ENCODE results near the gene GTPBP4. TPM values are rescaled to one million over a fixed set of nuclear protein-coding genes. Genes with fewer than 3 reads are reported as not detected.

The GTPBP4 gene
- total and polyA plus RNA-seq, 2 of the 13 experiments (the other 11 are each of a cell fraction or from before 2014, with no cell fraction given) = 24.1 to 85.5 TPM

GRCh38 chr10:1048732-1049424, 60.6 kb downstream of the GTPBP4 start, which contains the start of gene IDI1 (continued):
- TF ChIP-seq ZNF687 (CRISPR knock-in tag; IDR thresholded peaks at IDR 0.05) (peak; percentile 93), DPF2 (CRISPR knock-in tag; IDR thresholded peaks at IDR 0.05; ENCODE audit: borderline replicate concordance, low read depth) (no peak), SRSF1 (optimal IDR thresholded peaks at IDR 0.05; ENCODE audit: low read depth, low read length) (peak; percentile 64), ZNF205 (CRISPR knock-in tag; IDR thresholded peaks at IDR 0.05) (peak; percentile 21; the same call in 1 of the 2 replicates), RXRA (CRISPR knock-in tag; IDR thresholded peaks at IDR 0.05) (peak; percentile 71), MTA3 (CRISPR knock-in tag; IDR thresholded peaks at IDR 0.05) (no peak), ZFP62 (CRISPR knock-in tag; IDR thresholded peaks at IDR 0.05) (no peak), IKZF1 (IDR thresholded peaks at IDR 0.05) (no peak), ZNF121 (CRISPR knock-in tag; IDR thresholded peaks at IDR 0.05) (peak; percentile 17; the same call in 1 of the 2 replicates), ZSCAN22 (CRISPR knock-in tag; IDR thresholded peaks at IDR 0.05) (no peak), ZNF326 (CRISPR knock-in tag; IDR thresholded peaks at IDR 0.05; ENCODE audit: borderline replicate concordance) (no peak; the same call in 1 of the 2 replicates), XRCC5 (optimal IDR thresholded peaks at IDR 0.05; ENCODE audit: low read length) (peak; percentile 14), ZKSCAN1 (IDR thresholded peaks at IDR 0.05; ENCODE audit: low read length) (no peak), RFX5 (IDR thresholded peaks at IDR 0.05; ENCODE audit: low read depth, low read length) (peak; percentile 89), CREB1 (IDR thresholded peaks at IDR 0.05) (peak; percentile 90), CREB1 (CRISPR knock-in tag; IDR thresholded peaks at IDR 0.05) (peak; percentile 89), TGIF2 (CRISPR knock-in tag; IDR thresholded peaks at IDR 0.05) (no peak; the same call in 1 of the 2 replicates), SNRNP70 (IDR thresholded peaks at IDR 0.05; ENCODE audit: low read depth, low read length) (no peak), ZNF256 (CRISPR knock-in tag; conservative IDR thresholded peaks at IDR 0.05) (peak; percentile 56; the same call in 1 of the 2 replicates), ATF3 (CRISPR knock-in tag; IDR thresholded peaks at IDR 0.05) (no peak), ZNF234 (CRISPR knock-in tag; conservative IDR thresholded peaks at IDR 0.05) (peak; percentile 93; the same call in 1 of the 2 replicates), PRDM10 (CRISPR knock-in tag; IDR thresholded peaks at IDR 0.05; ENCODE audit: low read depth) (no peak)

Measured in HepG2 (cell line).